ENCODE results near the gene GAL. TPM values are rescaled to one million over a fixed set of nuclear protein-coding genes. Genes with fewer than 3 reads are reported as not detected.

Gene GAL
- total RNA-seq, 6 experiments from 2014 or later, result 0.49 TPM; not detected in 5

GRCh38 chr11:68654978-68655377 is 29.4 kb upstream of the GAL start:
- intact Hi-C loops (cut with DNase I), result no loop called here
- Histone ChIP-seq H3K27ac (no peak overlapping the region), H3K36me3 (no peaks in the 10 kb centered on the region), H3K4me3 (no peak overlapping the region), H3K4me1 (no peaks in the 10 kb centered on the region), H3K9me3 (no peaks in the 10 kb centered on the region), H3K27me3 (no peaks in the 10 kb centered on the region)
- DNase-seq (no peak), ATAC-seq (no peak)
- WGBS (ENCODE audit: insufficient coverage, low coverage, low lambda C conversion rate, missing lambda C conversion rate), result 76% methylated on average over 8 of the region's 8 CpGs
- TF ChIP-seq POLR2A (IDR thresholded peaks at IDR 0.05), result no peak
- no peak for TF ChIP-seq CTCF (IDR thresholded peaks at IDR 0.05)

- ATAC-seq (no peak), DNase-seq (peak in 1 of 3 donors; percentile 18)
- WGBS (ENCODE audit: insufficient coverage, low coverage, low lambda C conversion rate, missing lambda C conversion rate), result 47% methylated on average over 6 of the region's 7 CpGs
- Histone ChIP-seq H3K27me3 (no peaks in the 10 kb centered on the region), H3K4me3 (no peak overlapping the region), H3K4me1 (no peaks in the 10 kb centered on the region), H3K27ac (no peak overlapping the region), H3K36me3 (no peaks in the 10 kb centered on the region), H3K9me3 (no peaks in the 10 kb centered on the region)
- intact Hi-C loops (cut with DNase I), result no loop called here
- TF ChIP-seq POLR2A (IDR thresholded peaks at IDR 0.05) (no peak), CTCF (IDR thresholded peaks at IDR 0.05) (no peak)
Measured at GRCh38 chr11:68655406-68655805, 28.9 kb upstream of the GAL start.

- Histone ChIP-seq H3K27ac (no peak overlapping the region), H3K36me3 (no peaks in the 10 kb centered on the region), H3K9me3 (no peaks in the 10 kb centered on the region), H3K27me3 (no peaks in the 10 kb centered on the region), H3K4me3 (no peak overlapping the region), H3K4me1 (no peaks in the 10 kb centered on the region)
- DNase-seq (peak in 1 of 3 donors; percentile 21), ATAC-seq (no peak)
- intact Hi-C loops (cut with DNase I), result no loop called here
- 75% methylated on average over 5 of the region's 8 CpGs for WGBS (ENCODE audit: insufficient coverage, low coverage, low lambda C conversion rate, missing lambda C conversion rate)
- TF ChIP-seq POLR2A (IDR thresholded peaks at IDR 0.05) (no peak), CTCF (IDR thresholded peaks at IDR 0.05) (no peak)
Measured at GRCh38 chr11:68655806-68656205, 28.5 kb upstream of the GAL start.

- no peak overlapping the region for H3K27ac ChIP-seq
- H3K36me3 ChIP-seq, result no peaks in the 10 kb centered on the region
- TF ChIP-seq POLR2A (IDR thresholded peaks at IDR 0.05) (no peak), CTCF (IDR thresholded peaks at IDR 0.05) (no peak)
- 60% methylated on average over 1 of the region's 11 CpGs for WGBS (ENCODE audit: insufficient coverage, low coverage, low lambda C conversion rate, missing lambda C conversion rate)
- DNase-seq, result peak in 1 of 3 donors; percentile 13
- no peaks in the 10 kb centered on the region for H3K9me3 ChIP-seq
- no peak for ATAC-seq
- H3K4me3 ChIP-seq, result no peak overlapping the region
- H3K4me1 ChIP-seq, result no peaks in the 10 kb centered on the region
- intact Hi-C loops (cut with DNase I), result no loop called here
- H3K27me3 ChIP-seq, result no peaks in the 10 kb centered on the region
Measured at GRCh38 chr11:68657021-68657780, 27.1 kb upstream of the GAL start.
